GM21367 (cell line): ENCODE data around the gene ZNF223.

ENCODE experiments used
- ATAC-seq: cut with Tn5 transposase; IDR thresholded peaks from one replicate; pipeline ENCODE4 v1.9.1; 2021; ENCODE audit not compliant: unreplicated experiment

ZNF223 gene

GRCh38 chr19:44071824-44072542, 20.1 kb downstream of the ZNF223 start, which contains the start of gene ZNF284:
Gene ZNF284, plus strand, starts transcription at chr19:44072159. Its CDS starts 4,231 bp downstream, at chr19:44076390.
- peak; percentile 81 for ATAC-seq

- ATAC-seq = no peak
Measured at GRCh38 chr19:44072543-44073401, 20.9 kb downstream of the ZNF223 start.

GRCh38 chr19:44076325-44076724, 24.5 kb downstream of the ZNF223 start:
- ATAC-seq = no peak

GRCh38 chr19:44092108-44092507, 40.3 kb downstream of the ZNF223 start:
- no peak for ATAC-seq

GRCh38 chr19:44093931-44094765, 42.3 kb downstream of the ZNF223 start, which contains the start of gene ZNF224:
Gene ZNF224, plus strand, starts transcription at chr19:44094361. Its CDS starts 3,513 bp downstream, at chr19:44097874.
- ATAC-seq = peak; percentile 69

- ATAC-seq = no peak
Measured at GRCh38 chr19:44107751-44108150, 55.9 kb downstream of the ZNF223 start.

GRCh38 chr19:44109458-44109857, 57.6 kb downstream of the ZNF223 start:
- ATAC-seq = no peak

- no peak for ATAC-seq
Measured at GRCh38 chr19:44111910-44112463, 60.2 kb downstream of the ZNF223 start.

GRCh38 chr19:44112802-44113137, 60.9 kb downstream of the ZNF223 start:
- no peak for ATAC-seq

- ATAC-seq = peak; percentile 80
Measured at GRCh38 chr19:44113138-44113783, 61.4 kb downstream of the ZNF223 start, which contains the start of gene ZNF225. Gene ZNF225, plus strand, starts transcription at chr19:44113399. Its CDS starts 2,429 bp downstream, at chr19:44115828.

- peak; percentile 12 for ATAC-seq
Measured at GRCh38 chr19:44113784-44114390, 62.1 kb downstream of the ZNF223 start.
